Neural progenitor cell (in vitro differentiated cells): ENCODE measurements around the gene ZNF691.
"Not testable (repeated sequence)": the region's sequence is repeated elsewhere in the genome, so short reads cannot be mapped to it uniquely, and the experiment has no call there.

Experiments
- EZH2phosphoT487 ChIP-seq: fragments of 200-600 bp; sonication (generic); IDR thresholded peaks from 2 replicates; pipeline ENCODE4 v1.6.1; 2017; ENCODE audit warnings: antibody characterized with exemption
- TF ChIP-seq, protein P1 (sequence below): fragments of 200-600 bp; sonication (generic); IDR thresholded peaks from 2 replicates; pipeline ENCODE4 v1.5.1; 2017; ENCODE audit warnings: antibody characterized with exemption, mild to moderate bottlenecking

GRCh38 chr1:42856554-42856953 lies 10.1 kb downstream of the ZNF691 start:
- TF ChIP-seq EZH2phosphoT487, result not testable (repeated sequence)
- TF ChIP-seq, protein P1, sequence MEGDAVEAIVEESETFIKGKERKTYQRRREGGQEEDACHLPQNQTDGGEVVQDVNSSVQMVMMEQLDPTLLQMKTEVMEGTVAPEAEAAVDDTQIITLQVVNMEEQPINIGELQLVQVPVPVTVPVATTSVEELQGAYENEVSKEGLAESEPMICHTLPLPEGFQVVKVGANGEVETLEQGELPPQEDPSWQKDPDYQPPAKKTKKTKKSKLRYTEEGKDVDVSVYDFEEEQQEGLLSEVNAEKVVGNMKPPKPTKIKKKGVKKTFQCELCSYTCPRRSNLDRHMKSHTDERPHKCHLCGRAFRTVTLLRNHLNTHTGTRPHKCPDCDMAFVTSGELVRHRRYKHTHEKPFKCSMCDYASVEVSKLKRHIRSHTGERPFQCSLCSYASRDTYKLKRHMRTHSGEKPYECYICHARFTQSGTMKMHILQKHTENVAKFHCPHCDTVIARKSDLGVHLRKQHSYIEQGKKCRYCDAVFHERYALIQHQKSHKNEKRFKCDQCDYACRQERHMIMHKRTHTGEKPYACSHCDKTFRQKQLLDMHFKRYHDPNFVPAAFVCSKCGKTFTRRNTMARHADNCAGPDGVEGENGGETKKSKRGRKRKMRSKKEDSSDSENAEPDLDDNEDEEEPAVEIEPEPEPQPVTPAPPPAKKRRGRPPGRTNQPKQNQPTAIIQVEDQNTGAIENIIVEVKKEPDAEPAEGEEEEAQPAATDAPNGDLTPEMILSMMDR, result not testable (repeated sequence)
